Endothelial cell of umbilical vein (primary cell): Measurements from ENCODE around the gene SLC35E2B. TPM values are rescaled to one million over a fixed set of nuclear protein-coding genes. Genes with fewer than 3 reads are reported as not detected.
A peak's percentile ranks its signal among the peaks of the same experiment; 100 is the strongest.
"Not testable (repeated sequence)": the region's sequence is repeated elsewhere in the genome, so short reads cannot be mapped to it uniquely, and the experiment has no call there.

Experiments
- BruUV-seq: library from RNA; stranded (reverse); fragments of 400-500 nt; replicated peaks from 2 replicates; lab custom pipeline; 2021; lab: Mats Ljungman, UMichigan
- CTCF ChIA-PET: fragments of 300-600, 350-600 bp; sonication (Branson Sonifier 250); formaldehyde crosslinking; loops from one replicate; lab custom pipeline; 2021; ENCODE audit warnings: antibody characterized with exemption, inconsistent platforms; lab: Charles Lee
- POLR2A ChIA-PET: fragments of 300-600, 350-600 bp; sonication (Branson Sonifier 250); formaldehyde crosslinking; loops from one replicate; lab custom pipeline; 2021; ENCODE audit warnings: antibody characterized with exemption, inconsistent platforms; lab: Charles Lee
- DNase-seq: peaks from one replicate; pipeline ENCODE4 v3.0.0-alpha.2; 2011; ENCODE audit warnings: low read depth, low spot score
- FAIRE-seq: peaks from 2 replicates; lab custom pipeline; 2011; peaks lifted over from hg19 to GRCh38; lab: Jason Lieb, UNC
- H2AFZ ChIP-seq: 2 replicates; pipeline ENCODE4 v1.6.0; 2012; ENCODE audit warnings: low read depth, low read length, control low read depth, inconsistent platforms
- H3K27ac ChIP-seq: 2 replicates; pipeline ENCODE4 v1.5.1; 2011; ENCODE audit warnings: low read depth, mild to moderate bottlenecking, control low read depth, low read length, moderate library complexity; ENCODE audit not compliant: insufficient read depth
- H3K27me3 ChIP-seq, 2 experiments: 2 replicates each; pipeline versions ENCODE4 v1.6.0 to v1.6.1; 2011; ENCODE audit warnings: low read length in 2 of 2, mixed read lengths in 1 of 2; ENCODE audit not compliant: control insufficient read depth in 2 of 2, insufficient read depth in 2 of 2
- H3K36me3 ChIP-seq, 2 experiments: 2 replicates in 1 of 2; 3 replicates in 1 of 2; pipeline ENCODE4 v1.5.1; 2011; ENCODE audit warnings: low read length in 2 of 2, mild to moderate bottlenecking in 1 of 2, moderate library complexity in 1 of 2; ENCODE audit not compliant: control insufficient read depth in 2 of 2, insufficient read depth in 2 of 2; ENCODE audit errors: extremely low read depth in 1 of 2
- H3K4me1 ChIP-seq: 3 replicates; pipeline ENCODE4 v1.5.1; 2011; ENCODE audit warnings: mild to moderate bottlenecking, low read length; ENCODE audit not compliant: control insufficient read depth, insufficient read depth; ENCODE audit errors: extremely low read depth
- H3K4me2 ChIP-seq: 2 replicates; pipeline ENCODE4 v1.6.1; 2011; ENCODE audit warnings: low read length, control low read depth, mixed read lengths; ENCODE audit not compliant: insufficient read depth
- H3K4me3 ChIP-seq, 3 experiments: fragments of 200-600 bp in 1 of 3; sonication (generic), shearing (Covaris generic) in 1 of 3; replicated peaks in 1 of 3; 2 replicates each; pipeline ENCODE4 v1.5.1; 2011 to 2016; ENCODE audit warnings: control low read depth in 3 of 3, low read length in 3 of 3, mild to moderate bottlenecking in 2 of 3, inconsistent platforms in 1 of 3, low read depth in 1 of 3, moderate library complexity in 1 of 3; ENCODE audit not compliant: insufficient read depth in 1 of 3
- H3K79me2 ChIP-seq: 2 replicates; pipeline ENCODE4 v1.6.0; 2012; ENCODE audit warnings: low read length, inconsistent platforms; ENCODE audit not compliant: control insufficient read depth, insufficient read depth
- H3K9ac ChIP-seq: replicated peaks from 2 replicates; pipeline ENCODE3; 2011; ENCODE audit warnings: low read length, control low read depth; ENCODE audit not compliant: insufficient read depth; ENCODE audit errors: extremely low read depth
- H3K9me1 ChIP-seq: replicated peaks from 3 replicates; pipeline ENCODE4 v1.6.0; 2011; ENCODE audit warnings: mild to moderate bottlenecking, low read length; ENCODE audit not compliant: control insufficient read depth, insufficient read depth; ENCODE audit errors: extremely low read depth
- H3K9me3 ChIP-seq: replicated peaks from 2 replicates; pipeline ENCODE4 v1.5.1; 2012; ENCODE audit warnings: low read length, inconsistent platforms; ENCODE audit not compliant: control insufficient read depth, insufficient read depth
- H4K20me1 ChIP-seq: replicated peaks from 2 replicates; pipeline ENCODE3; 2011; ENCODE audit warnings: mild to moderate bottlenecking, low read length; ENCODE audit not compliant: control insufficient read depth, insufficient read depth; ENCODE audit errors: extremely low read depth
- dilution Hi-C: fragments of 300-500 bp; cut with MboI; formaldehyde crosslinking; loops from one replicate; pipeline ENCODE4 v1.15.0; 2019; ENCODE audit warnings: low sequenced_read_pairs; ENCODE audit not compliant: extremely low pct_ligation_motif_present
- intact Hi-C: fragments of 100-400 bp; cut with micrococcal nuclease; formaldehyde crosslinking; loops from one replicate; pipeline ENCODE4 v1.10.0; 2022
- polyA plus RNA-seq, 4 experiments: library from polyadenylated mRNA; depleted of rRNA in 3 of 4; stranded (reverse) in 3 of 4; unstranded in 1 of 4; fragments of >200 nt; gene quantifications; 2 replicates each; pipeline versions ENCODE4 v1.2.1 to v1.2.3, GENCODE V29; 2011 to 2012; ENCODE audit warnings: missing spikeins in 1 of 4
- total RNA-seq: library from RNA; stranded (reverse); gene quantifications from 2 replicates; pipeline ENCODE4 v1.2.3, GENCODE V29; 2021

SLC35E2B gene
- total and polyA plus RNA-seq, 2 donors (not counting 3 experiments of a cell fraction or from before 2014, with no cell fraction given), result 28.0 to 51.2 TPM

DNA sequence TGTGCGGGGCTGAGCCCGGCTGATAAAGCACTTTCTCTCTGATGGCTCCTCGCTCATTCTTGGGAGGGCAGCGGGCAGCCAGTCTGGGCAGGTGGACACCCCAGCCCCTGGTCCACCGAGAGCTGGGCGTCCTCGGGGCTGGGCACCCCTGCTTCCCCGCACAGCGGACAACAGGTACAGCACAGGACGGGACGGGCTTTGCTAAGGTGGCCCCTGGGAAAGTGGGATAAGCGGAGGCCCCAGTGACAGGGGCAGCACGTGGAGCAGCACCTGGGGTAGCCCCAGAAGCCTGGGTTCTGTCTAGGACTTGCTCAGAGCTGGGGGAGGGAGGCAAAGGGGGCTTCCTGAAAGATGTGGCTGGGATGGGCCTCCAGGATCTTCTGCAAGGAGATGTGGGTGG, 58.0 kb downstream of the SLC35E2B start:
- POLR2A ChIA-PET, FAIRE-seq, H3K27ac ChIP-seq, dilution Hi-C loops, intact Hi-C loops, H2AFZ ChIP-seq, H3K9me1 ChIP-seq, H3K4me3 ChIP-seq, H3K79me2 ChIP-seq, H4K20me1 ChIP-seq, H3K4me1 ChIP-seq, H3K36me3 ChIP-seq, H3K4me2 ChIP-seq, CTCF ChIA-PET, DNase-seq, H3K9ac ChIP-seq, H3K9me3 ChIP-seq, BruUV-seq: not testable (repeated sequence)
- H3K27me3 ChIP-seq, result peaks cover 3 to 19% of the 10 kb centered on the region in 2 experiments

- H4K20me1 ChIP-seq, H3K4me2 ChIP-seq, H3K9me1 ChIP-seq, POLR2A ChIA-PET, H3K9me3 ChIP-seq, H2AFZ ChIP-seq, H3K36me3 ChIP-seq, H3K4me3 ChIP-seq, CTCF ChIA-PET, H3K79me2 ChIP-seq, intact Hi-C loops, DNase-seq, BruUV-seq, H3K4me1 ChIP-seq, dilution Hi-C loops, H3K9ac ChIP-seq, H3K27ac ChIP-seq: not testable (repeated sequence)
- H3K27me3 ChIP-seq, result peaks cover 3 to 24% of the 10 kb centered on the region in 2 experiments
- FAIRE-seq, result peak; percentile 72
Observed at GRCh38 chr1:1633409-1633808, 59.2 kb downstream of the SLC35E2B start.
